ENCODE measurements around the gene BHLHE41. TPM values are rescaled to one million over a fixed set of nuclear protein-coding genes. Genes with fewer than 3 reads are reported as not detected.

The BHLHE41 gene
- total and polyA plus RNA-seq, 2 of the 8 experiments (the other 6 are each of a cell fraction or from before 2014, with no cell fraction given): 1.1 to 3.4 TPM

- no peak overlapping the region for H2BK15ac ChIP-seq (ENCODE audit: low read length)
- no peak overlapping the region for H2BK20ac ChIP-seq (ENCODE audit: low read length)
- H3K9ac ChIP-seq (replicated peaks in 1 of 4; ENCODE audit: extremely low read depth in 1 of 4, low read depth in 3 of 4, low read length in 3 of 4): no peak overlapping the region
- H3K23me2 ChIP-seq (ENCODE audit: low read depth, low read length): no peaks in the 10 kb centered on the region
- FAIRE-seq (no peak), DNase-seq (ENCODE audit: low read depth in 1 of 2, low spot score in 2 of 2) (no peak)
- no peaks in the 10 kb centered on the region for H3K9me3 ChIP-seq (ENCODE audit: insufficient read depth in 2 of 2, low read depth in 1 of 2, low read length in 1 of 2)
- CTCF ChIA-PET (ENCODE audit: partially characterized antibody): interaction anchor here (0.7 to 1.4 kb wide), 4 partner anchors 10 to 498 kb away, joined by 3 to 7 read pairs (median 4); no protein-coding TSS in a partner anchor
- no peak overlapping the region for H3K23ac ChIP-seq (ENCODE audit: insufficient read length)
- no peak overlapping the region for H4K8ac ChIP-seq (ENCODE audit: extremely low read depth, insufficient read depth, low read length)
- H3K4me1 ChIP-seq (replicated peaks in 1 of 4; ENCODE audit: control insufficient read depth in 3 of 4, insufficient read depth in 4 of 4, low read length in 3 of 4): no peaks in the 10 kb centered on the region
- no peak overlapping the region for H4K91ac ChIP-seq (replicated peaks; ENCODE audit: insufficient read length, low read length)
- no peak overlapping the region for H3K4me2 ChIP-seq (ENCODE audit: insufficient read depth in 1 of 2, low read depth in 2 of 2, low read length in 2 of 2)
- POLR2A ChIA-PET (ENCODE audit: partially characterized antibody): no interaction called here
- H4K5ac ChIP-seq (ENCODE audit: insufficient read length, low read depth, low read length): no peak overlapping the region
- no peak overlapping the region for H3K18ac ChIP-seq (ENCODE audit: extremely low read depth, low read length)
- no peak overlapping the region for H3K4ac ChIP-seq (replicated peaks; ENCODE audit: insufficient read length, low read depth, low read length)
- H2BK120ac ChIP-seq (replicated peaks; ENCODE audit: low read depth, low read length): no peak overlapping the region
- no peak overlapping the region for H3K56ac ChIP-seq (replicated peaks; ENCODE audit: insufficient read length, low read depth, low read length)
- H3K4me3 ChIP-seq (ENCODE audit: extremely low read depth in 1 of 4, insufficient read depth in 2 of 4, low read depth in 3 of 4, low read length in 4 of 4): no peak overlapping the region
- H3K27me3 ChIP-seq (replicated peaks in 1 of 4; ENCODE audit: control insufficient read depth in 3 of 4, extremely low read depth in 1 of 4, insufficient read depth in 3 of 4, low read length in 3 of 4): no peaks in the 10 kb centered on the region
- no peaks in the 10 kb centered on the region for H4K20me1 ChIP-seq (replicated peaks in 1 of 2; ENCODE audit: control insufficient read depth in 1 of 2, insufficient read depth in 2 of 2, low read length in 2 of 2)
- no peak overlapping the region for H3K27ac ChIP-seq (ENCODE audit: low read depth, low read length)
- H3K14ac ChIP-seq (ENCODE audit: insufficient read length): no peak overlapping the region
- no peak overlapping the region for H2BK5ac ChIP-seq (ENCODE audit: low read depth, low read length)
- H2BK12ac ChIP-seq (ENCODE audit: low read depth, low read length): no peak overlapping the region
- H2AFZ ChIP-seq (ENCODE audit: low read length): no peak overlapping the region
- H3K79me2 ChIP-seq (ENCODE audit: control insufficient read depth in 1 of 2, insufficient read depth in 2 of 2, low read length in 2 of 2): no peaks in the 10 kb centered on the region
- H3K79me1 ChIP-seq (ENCODE audit: low read depth, low read length): no peaks in the 10 kb centered on the region
- WGBS, 2 experiments (ENCODE audit: extremely low coverage in 1 of 2, insufficient coverage in 1 of 2, insufficient read length in 1 of 2, insufficient replicate concordance in 2 of 2, low coverage in 1 of 2, low lambda C conversion rate in 2 of 2, missing lambda C conversion rate in 1 of 2): 87% methylated on average over 2 of the region's 2 CpGs; no CpG with 5 or more reads in 1 of the 2 experiments
- no peak overlapping the region for H2AK5ac ChIP-seq (ENCODE audit: low read depth, low read length)
- no peaks in the 10 kb centered on the region for H3K36me3 ChIP-seq (ENCODE audit: control insufficient read depth in 2 of 4, insufficient read depth in 4 of 4, low read length in 3 of 4)
- no peak for TF ChIP-seq EZH2 (IDR thresholded peaks at IDR 0.05; ENCODE audit: low read depth, low read length, severe bottlenecking)
Observed at GRCh38 chr12:26152507-26153102, 27.8 kb upstream of the BHLHE41 start.

Measured in H1 (cell line).